GM12874 (cell line): ENCODE results near the gene SRBD1.

Source experiments
- CTCF ChIP-seq: IDR thresholded peaks from 2 replicates; pipeline ENCODE4 v1.5.1; 2011; ENCODE audit warnings: low read depth, mild to moderate bottlenecking, control low read depth, low read length, moderate library complexity; ENCODE audit not compliant: insufficient read depth

SRBD1 gene

GRCh38 chr2:45352506-45352905 lies 258.6 kb downstream of the SRBD1 start:
- TF ChIP-seq CTCF, result no peak

GRCh38 chr2:45345331-45346234 lies 265.5 kb downstream of the SRBD1 start:
- no peak for TF ChIP-seq CTCF

GRCh38 chr2:45344502-45344901 lies 266.6 kb downstream of the SRBD1 start:
- no peak for TF ChIP-seq CTCF

GRCh38 chr2:45344071-45344470 lies 267.0 kb downstream of the SRBD1 start:
- TF ChIP-seq CTCF, result no peak

- no peak for TF ChIP-seq CTCF
These were observed 267.6 kb downstream of the SRBD1 start for GRCh38 chr2:45343251-45344017.

GRCh38 chr2:45340318-45340717 lies 270.7 kb downstream of the SRBD1 start:
- no peak for TF ChIP-seq CTCF

GRCh38 chr2:45339253-45339652 lies 271.8 kb downstream of the SRBD1 start:
- no peak for TF ChIP-seq CTCF
